Esophagus squamous epithelium (tissue), 4 donors: ENCODE data around the gene FAM171A1.

ENCODE experiments used
- POLR2A ChIP-seq, 4 donors: fragments of 450-650 bp; IDR thresholded peaks; one replicate each; pipeline ENCODE4 v1.6.1; 2017; ENCODE audit warnings: antibody characterized with exemption in 4 of 4, mild to moderate bottlenecking in 4 of 4, moderate library complexity in 3 of 4
- TF ChIP-seq, protein P1 (sequence below), 6 experiments: fragments of 450-650 bp in 4 of 6; fragments of 200-600 bp in 2 of 6; sonication (generic) in 2 of 6; IDR thresholded peaks; one replicate each; pipeline ENCODE4 v1.5.1; 2016 to 2019; ENCODE audit warnings: antibody characterized with exemption in 6 of 6, mild to moderate bottlenecking in 4 of 6, moderate library complexity in 4 of 6

DNA sequence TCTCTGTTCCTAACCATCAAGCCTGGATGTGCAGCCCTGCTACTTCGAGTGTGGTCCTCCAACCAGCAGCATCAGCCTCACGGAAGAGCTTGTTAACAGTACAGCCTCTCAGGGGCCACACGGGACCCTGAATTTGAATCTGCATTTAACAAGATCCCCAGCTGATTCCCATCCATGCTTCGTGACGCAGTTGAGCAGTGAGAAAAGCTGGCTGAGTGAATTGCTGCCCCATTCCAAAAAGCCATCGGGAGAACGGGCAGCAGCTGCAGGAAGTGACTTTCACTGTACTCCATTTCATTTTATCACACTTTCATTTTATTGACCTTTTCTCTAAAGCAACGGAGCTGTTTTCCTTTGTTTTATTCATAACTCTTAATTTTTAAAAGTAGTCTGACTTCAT, 22.5 kb downstream of the FAM171A1 start:
- TF ChIP-seq, protein P1, sequence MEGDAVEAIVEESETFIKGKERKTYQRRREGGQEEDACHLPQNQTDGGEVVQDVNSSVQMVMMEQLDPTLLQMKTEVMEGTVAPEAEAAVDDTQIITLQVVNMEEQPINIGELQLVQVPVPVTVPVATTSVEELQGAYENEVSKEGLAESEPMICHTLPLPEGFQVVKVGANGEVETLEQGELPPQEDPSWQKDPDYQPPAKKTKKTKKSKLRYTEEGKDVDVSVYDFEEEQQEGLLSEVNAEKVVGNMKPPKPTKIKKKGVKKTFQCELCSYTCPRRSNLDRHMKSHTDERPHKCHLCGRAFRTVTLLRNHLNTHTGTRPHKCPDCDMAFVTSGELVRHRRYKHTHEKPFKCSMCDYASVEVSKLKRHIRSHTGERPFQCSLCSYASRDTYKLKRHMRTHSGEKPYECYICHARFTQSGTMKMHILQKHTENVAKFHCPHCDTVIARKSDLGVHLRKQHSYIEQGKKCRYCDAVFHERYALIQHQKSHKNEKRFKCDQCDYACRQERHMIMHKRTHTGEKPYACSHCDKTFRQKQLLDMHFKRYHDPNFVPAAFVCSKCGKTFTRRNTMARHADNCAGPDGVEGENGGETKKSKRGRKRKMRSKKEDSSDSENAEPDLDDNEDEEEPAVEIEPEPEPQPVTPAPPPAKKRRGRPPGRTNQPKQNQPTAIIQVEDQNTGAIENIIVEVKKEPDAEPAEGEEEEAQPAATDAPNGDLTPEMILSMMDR (IDR thresholded peaks at IDR 0.05): no peak
- TF ChIP-seq POLR2A (IDR thresholded peaks at IDR 0.05): no peak
